NCI-H524 (cell line): Measurements from ENCODE around the gene WDR93.
"Not testable (repeated sequence)": the region's sequence is repeated elsewhere in the genome, so short reads cannot be mapped to it uniquely, and the experiment has no call there.

ENCODE experiments used
- DNase-seq, 2 experiments: peaks; one replicate each; lab custom pipeline; 2025; lab: John Stamatoyannopoulos, UW

WDR93 gene

GRCh38 chr15:89770041-89770440 lies 79.4 kb downstream of the WDR93 start:
- no peak for DNase-seq

- peak in 1 of 2 experiments; percentile 30 for DNase-seq
Measured at GRCh38 chr15:89772932-89773583, 82.4 kb downstream of the WDR93 start.

- DNase-seq: no peak
Measured at GRCh38 chr15:89774492-89774891, 83.9 kb downstream of the WDR93 start.

GRCh38 chr15:89775815-89776214 lies 85.2 kb downstream of the WDR93 start:
- DNase-seq: no peak

GRCh38 chr15:89776274-89777072 lies 85.9 kb downstream of the WDR93 start, which contains the start of gene MESP2:
TSS of gene MESP2 (plus strand) at chr15:89776332. CDS start at chr15:89776358, 26 bp downstream.
- peak; percentile 45 to 82 for DNase-seq

GRCh38 chr15:89777073-89777751 lies 86.6 kb downstream of the WDR93 start:
- no peak for DNase-seq

- no peak for DNase-seq
Measured at GRCh38 chr15:89777782-89778380, 87.3 kb downstream of the WDR93 start.

GRCh38 chr15:89778861-89779260 lies 88.2 kb downstream of the WDR93 start:
- DNase-seq: no peak

GRCh38 chr15:89780601-89781000 lies 90.0 kb downstream of the WDR93 start:
- DNase-seq: no peak

GRCh38 chr15:89781055-89781454 lies 90.4 kb downstream of the WDR93 start:
- no peak for DNase-seq

GRCh38 chr15:89781891-89782618 lies 91.4 kb downstream of the WDR93 start:
- DNase-seq: no peak

GRCh38 chr15:89782619-89782950 lies 92.0 kb downstream of the WDR93 start:
- not testable (repeated sequence) for DNase-seq

GRCh38 chr15:89783111-89783860 lies 92.7 kb downstream of the WDR93 start:
- DNase-seq: peak; percentile 19 to 69

- no peak for DNase-seq
Measured at GRCh38 chr15:89783861-89784685, 93.5 kb downstream of the WDR93 start.

GRCh38 chr15:89784686-89784960 lies 94.0 kb downstream of the WDR93 start:
- DNase-seq: no peak

- no peak for DNase-seq
Measured at GRCh38 chr15:89785064-89785773, 94.6 kb downstream of the WDR93 start.

GRCh38 chr15:89785774-89786140 lies 95.1 kb downstream of the WDR93 start:
- DNase-seq: no peak

GRCh38 chr15:89787944-89788343 lies 97.3 kb downstream of the WDR93 start:
- DNase-seq: no peak

GRCh38 chr15:89788585-89788984 lies 98.0 kb downstream of the WDR93 start:
- DNase-seq: not testable (repeated sequence)

GRCh38 chr15:89790206-89790605 lies 99.6 kb downstream of the WDR93 start:
- no peak for DNase-seq
